HG02885 (cell line): ENCODE data around the gene XXYLT1.
A peak's percentile ranks its signal among the peaks of the same experiment; 100 is the strongest.
"Not testable (repeated sequence)": the region's sequence is repeated elsewhere in the genome, so short reads cannot be mapped to it uniquely, and the experiment has no call there.

Experiments used
- ATAC-seq: cut with Tn5 transposase; IDR thresholded peaks from one replicate; pipeline ENCODE4 v1.9.1; 2021; ENCODE audit warnings: mild to moderate bottlenecking; ENCODE audit not compliant: unreplicated experiment, poor library complexity

XXYLT1 gene

DNA sequence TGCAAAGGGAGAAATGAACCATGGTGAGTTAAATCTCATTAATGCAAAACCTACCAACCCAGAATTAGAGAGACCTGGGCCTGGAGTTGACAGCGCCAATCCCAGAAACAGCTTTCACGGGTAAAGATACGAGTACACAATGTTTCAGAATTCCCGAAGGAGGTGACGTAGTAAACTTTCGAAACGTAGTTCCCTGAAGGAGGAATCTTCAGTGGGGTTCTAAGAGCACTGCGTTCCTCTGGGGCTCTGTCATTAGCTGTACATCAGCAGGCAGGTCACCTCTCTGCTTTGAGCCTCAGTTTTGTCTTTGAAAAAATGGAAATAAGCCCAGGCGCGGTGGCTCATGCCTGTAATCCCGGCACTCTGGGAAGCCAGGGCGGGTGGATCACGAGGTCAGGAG is 152.3 kb downstream of the XXYLT1 start:
- ATAC-seq, result no peak

DNA sequence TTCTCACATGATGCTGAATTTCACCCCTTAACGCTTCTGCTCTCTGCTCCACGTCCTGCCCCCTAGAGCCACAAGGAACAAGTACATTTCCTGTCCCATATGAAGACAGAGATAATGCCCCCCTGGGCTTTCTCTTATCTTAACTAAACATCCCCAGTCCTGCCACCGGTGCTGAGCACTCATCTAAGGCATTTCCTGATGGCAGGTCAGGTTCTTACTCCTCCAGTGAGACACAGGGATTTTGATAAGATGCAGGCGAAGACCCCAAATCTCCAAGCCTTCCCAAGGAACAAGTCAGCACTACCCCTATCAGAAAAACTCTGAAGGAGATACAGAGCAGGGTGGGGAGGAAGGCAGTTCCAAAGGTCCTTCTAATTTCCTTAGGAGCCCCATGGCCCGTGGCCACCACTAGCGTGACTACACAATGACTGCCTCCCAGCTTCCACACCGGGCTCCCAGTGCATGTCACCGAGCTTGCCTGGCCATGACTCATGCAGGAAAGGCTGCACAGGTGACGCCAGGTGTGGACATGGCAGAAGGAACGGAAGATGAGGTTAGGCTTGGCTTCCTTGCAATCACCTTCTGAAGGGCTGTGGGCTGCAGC is 152.9 kb downstream of the XXYLT1 start:
- ATAC-seq, result no peak

DNA sequence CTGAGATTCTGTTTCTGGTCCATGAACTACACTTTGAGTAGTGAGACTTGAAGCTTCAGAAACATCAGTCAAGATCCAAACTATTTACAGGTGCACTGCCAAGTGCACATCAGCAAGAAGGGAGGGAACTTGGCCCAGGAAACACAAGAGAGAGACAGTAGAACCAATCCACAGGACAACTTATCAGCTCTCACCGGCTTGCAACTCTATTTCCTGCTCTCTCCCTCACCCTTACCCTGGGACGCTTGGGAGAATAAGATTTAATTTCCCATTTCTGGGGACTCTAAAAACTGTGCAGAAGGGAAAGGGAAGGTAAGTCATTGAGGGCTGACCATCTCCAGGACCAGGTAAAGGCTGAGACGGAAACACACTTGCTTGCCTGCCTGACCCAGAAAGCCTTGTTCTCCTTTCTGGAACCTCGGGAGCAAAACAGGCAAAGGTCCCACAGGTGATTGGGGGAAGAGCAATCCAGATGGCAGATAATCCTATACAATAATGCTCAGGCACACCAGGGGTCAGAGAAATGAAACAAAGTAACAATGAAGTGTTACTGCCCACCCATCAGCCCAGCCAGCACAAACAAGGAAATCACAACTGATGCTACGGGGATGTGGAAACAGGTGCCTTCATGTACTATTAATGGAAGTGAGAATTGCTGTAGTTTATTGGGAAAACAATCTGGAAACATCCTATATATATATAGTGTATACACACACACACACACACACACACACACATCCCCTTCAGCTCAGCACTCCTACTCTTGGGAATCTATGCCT is 154.4 kb downstream of the XXYLT1 start:
- no peak for ATAC-seq

DNA sequence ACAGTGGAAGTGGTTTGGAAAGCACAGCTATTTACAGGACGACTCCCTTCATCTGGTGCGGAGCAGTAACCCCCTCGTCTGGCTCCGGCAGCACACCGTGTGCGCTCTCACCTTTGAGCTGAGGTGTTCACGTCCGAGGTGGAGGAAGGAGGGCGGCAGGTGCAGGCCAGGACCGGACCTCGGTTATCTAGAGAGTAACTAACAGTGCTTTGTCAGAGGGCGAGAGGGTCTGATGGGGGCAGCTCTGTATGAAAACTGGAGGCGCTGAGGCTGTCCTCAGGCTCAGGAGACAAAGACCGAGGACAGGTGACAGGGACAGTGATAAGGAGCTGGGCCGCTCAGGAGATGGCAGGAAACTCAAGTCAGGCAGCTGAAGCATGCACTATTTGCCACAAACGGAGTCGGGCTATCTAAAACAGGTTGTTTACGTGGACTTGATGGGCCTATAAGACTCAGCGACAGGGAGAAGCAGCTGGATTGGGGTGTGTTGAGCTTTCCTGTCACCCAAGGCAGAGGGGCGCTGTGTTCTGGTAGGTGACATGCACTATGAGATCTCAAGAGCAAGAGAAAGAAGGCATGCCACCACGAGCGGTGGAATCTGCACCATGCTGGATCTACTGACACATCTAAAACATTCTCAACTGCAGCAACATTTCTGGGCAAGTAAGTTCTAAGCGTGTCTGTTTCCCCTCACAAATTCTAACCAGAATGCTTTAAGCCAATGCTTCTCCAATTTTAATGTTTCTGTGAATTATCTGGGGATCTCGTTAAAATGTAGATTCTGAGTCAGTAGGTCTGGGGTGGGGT is 155.2 kb downstream of the XXYLT1 start:
- no peak for ATAC-seq

DNA sequence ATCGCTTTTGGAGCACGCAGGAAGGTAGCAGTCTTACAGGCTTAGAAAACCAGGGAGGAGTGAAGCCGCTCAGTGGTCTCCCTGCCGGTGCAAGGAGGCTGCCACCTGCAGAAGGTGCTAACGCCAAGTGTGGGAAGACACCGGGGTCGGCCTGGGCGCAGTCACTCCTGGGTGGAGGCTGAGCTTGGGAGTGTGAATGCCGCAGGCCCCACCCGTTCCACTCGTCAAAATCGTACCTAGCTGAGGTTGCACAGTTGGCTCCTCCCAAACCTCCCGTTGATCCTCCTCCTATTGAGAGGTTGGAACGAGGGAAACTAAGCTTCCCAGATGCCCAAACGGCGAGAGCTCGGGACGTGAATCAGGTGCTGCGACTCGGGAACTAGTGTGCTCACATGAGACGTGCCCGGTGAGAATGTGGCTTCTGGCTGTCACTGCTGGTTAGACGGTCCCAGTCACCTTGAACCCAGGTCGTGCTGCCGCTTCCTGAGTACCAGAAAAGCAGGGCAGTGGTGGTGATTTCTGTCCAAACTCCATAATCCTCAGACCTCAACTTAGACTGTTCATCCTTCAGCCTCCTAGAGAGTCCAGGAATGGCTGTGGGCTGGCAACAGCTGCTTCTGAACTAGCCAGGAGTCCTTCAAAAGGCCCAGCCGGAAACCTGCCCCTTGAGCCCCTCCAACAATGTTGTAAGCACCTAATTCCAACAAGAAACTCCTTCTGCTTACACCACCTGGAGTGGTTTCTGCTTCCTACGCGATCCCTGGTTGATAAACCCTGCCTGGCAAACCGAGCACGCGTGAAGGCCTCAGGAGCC is 156.0 kb downstream of the XXYLT1 start:
- ATAC-seq, result no peak

DNA sequence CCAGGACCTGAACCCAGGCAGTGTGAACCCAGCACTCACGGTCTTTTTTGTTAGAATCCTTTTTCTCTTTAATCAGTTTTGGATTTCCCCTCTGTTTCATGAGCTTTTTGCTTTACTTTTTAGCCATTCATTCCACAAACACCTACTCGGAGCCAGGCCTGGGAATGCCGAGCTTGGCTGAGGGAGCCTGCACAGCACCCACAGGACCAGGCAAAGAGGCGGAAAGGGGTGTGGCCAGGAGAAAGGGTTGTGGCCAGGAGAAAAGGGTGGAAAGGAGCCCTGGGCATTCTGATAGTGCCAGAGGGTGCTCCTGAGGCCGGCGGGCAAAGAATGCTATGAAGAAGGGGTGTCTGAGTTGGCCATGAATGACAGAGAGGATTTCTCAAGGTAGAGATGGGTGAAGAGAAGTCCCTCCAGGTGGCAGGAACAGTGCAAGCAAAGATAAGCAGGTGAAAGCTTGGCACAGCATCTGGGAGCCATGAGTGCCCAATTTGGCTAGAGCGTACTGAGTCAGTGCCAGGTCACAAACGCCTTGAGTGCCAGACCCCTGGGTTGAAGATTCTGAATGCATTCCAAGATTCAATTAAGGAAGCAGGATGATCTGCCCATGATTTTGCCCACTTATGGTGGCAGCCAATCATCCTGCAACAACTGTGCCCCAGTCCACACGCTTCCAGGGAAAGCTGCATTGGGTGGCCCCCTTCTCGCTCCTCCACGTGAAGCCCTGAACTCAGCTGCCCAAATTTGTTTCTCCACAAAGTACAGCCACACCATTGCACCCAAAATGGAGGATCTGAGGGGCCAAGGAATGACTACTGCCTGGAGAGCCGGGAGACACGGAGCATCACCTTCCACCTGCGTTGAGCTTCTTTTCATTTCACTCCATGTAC is 157.2 kb downstream of the XXYLT1 start:
- no peak for ATAC-seq

DNA sequence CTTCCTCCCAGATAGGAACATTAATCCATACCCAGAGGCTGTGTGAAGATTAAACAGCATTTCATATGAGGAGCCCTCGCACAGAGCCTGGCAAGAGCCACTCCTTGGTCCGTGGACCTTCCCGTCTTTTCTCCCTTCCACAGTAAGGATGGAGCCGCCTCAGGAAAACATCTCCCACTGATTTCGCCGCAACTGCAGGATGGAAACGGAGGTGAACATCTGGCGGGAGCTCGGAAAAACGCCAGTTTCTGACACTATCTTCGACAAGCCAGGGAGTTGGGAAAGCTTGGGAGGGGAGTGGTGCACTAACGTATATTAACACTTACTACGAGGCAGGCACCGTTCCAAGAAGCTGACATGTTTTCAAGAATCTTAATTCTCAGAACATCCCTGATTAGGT is 157.9 kb downstream of the XXYLT1 start:
- ATAC-seq, result no peak

DNA sequence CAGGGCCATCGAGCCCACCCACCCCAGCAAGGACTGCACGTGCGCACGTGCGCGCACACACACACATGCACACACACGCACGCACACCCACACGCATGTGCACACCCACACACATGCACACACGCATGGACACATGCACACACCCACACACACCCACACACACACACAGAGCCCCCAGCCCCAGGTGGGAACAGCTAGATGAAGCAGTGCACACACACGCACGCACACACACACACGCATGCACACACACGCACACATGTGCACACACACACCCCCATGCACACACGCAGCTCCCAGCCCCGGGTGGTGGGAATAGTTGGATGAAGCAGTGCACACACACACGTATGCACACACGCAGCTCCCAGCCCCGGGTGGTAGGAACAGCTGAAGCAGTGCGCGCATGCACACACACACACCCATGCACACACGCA is 158.6 kb downstream of the XXYLT1 start:
- no peak for ATAC-seq

DNA sequence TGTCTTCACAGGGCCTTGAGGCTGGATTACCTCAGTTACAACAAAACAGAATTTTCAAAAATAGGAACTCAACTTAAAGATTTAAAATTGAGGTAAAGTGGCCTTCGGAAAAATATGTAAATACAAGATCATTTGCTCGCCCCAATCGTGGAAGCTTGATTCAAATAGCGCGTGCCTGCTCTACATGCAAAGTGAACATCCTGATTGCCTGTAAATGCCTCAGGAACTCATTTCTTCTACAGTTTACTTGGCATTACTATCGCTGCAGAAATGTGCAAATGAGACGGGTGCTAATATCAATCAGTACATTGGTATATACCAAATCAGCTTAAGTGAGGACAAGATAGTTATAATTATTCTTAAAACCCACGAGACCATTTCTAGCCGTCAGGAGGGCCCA is 159.2 kb downstream of the XXYLT1 start:
- ATAC-seq, result no peak

DNA sequence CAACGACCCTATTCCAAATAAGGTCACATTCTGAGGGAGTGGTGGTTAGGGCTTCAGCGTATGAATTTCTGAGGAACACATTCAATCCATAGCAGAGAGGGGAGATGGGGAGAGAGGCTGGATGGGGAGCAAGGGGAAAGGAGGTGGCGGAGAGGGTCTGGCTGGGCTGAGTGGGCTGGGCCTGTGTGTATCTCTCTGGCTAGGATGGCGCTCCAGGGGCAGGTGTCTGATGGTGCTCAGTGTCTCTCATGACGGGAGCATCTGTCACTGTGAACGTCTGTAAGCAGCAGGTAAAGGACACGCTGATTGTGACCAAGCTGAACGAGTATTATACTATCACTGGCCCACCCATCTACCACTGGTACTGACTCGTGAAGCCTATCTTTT is 159.6 kb downstream of the XXYLT1 start:
- no peak for ATAC-seq

DNA sequence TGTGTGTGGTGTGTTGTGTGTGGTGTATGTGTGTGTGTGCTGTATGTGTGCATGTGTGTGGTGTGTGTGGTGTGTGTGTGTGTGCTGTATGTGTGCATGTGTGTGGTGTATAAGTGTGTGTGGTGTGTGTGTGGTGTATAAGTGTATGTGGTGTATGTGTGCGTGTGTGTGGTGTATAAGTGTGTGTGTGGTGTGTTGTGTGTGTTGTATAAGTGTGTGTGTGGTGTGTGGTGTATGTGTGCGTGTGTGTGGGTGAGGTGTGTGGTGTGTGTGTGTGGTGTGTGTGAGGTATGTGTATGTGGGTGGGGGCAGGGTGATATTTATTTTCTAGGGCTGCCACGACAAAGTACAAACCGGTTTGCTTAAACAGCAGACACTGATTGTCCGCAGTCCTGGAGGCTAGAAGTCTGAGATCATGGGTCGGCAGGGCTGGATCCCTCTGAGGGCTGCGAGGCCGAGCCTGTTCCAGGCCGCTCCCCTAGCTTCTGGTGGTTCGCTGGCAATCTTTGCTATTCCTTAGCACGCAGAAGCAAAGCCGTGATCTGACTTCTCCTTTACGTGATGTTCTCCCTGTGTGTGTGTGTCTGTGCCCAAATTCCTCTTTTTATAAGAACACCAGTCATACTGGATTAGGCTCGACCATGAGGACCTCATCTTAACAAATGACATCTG is 160.2 kb downstream of the XXYLT1 start:
- ATAC-seq, result no peak

DNA sequence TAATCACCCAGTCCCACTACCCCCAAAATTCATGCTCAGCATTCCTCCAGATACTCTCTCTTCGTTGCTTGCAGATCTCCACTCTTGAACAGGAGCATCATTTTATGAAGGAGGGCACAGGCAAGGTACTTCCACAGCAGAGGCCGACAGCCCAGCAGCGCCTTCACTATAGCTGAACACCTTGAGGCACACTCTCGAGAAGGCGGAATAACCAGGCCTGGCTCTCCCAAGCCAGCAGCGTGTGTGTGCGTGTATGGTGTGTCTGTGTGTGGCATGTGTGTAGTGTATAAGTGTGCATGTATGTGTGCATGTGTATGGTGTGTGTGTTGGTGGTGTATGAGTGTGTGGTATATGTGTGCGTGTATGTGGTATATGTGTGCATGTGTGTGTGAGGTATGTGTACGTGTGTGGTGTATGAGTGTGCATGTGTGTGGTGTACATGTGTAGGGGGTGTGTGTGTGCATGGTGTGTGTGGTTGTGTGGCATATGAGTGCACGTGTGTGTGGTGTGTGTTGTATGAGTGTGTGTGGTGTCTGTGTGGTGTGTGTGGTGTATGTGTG is 161.8 kb downstream of the XXYLT1 start:
- no peak for ATAC-seq

DNA sequence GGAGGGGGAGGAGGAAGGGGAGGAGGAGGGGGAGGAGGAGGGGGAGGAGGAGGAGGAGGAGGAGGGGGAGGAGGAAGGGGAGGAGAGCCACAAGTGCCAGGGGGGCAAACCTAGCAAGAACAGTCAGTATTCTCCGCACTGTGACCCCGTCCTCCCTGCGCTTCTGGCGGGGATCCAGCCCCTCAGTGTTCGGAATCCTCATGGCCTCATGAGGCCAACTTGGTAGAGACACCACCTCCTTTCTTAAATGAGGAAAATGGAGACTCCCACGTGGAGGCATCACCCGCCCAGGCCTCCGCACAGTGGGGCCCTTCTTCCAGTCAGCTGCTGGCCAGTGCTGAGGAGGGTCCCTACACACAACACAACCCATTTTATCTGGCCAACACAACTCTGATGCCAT is 163.4 kb downstream of the XXYLT1 start:
- ATAC-seq, result no peak

DNA sequence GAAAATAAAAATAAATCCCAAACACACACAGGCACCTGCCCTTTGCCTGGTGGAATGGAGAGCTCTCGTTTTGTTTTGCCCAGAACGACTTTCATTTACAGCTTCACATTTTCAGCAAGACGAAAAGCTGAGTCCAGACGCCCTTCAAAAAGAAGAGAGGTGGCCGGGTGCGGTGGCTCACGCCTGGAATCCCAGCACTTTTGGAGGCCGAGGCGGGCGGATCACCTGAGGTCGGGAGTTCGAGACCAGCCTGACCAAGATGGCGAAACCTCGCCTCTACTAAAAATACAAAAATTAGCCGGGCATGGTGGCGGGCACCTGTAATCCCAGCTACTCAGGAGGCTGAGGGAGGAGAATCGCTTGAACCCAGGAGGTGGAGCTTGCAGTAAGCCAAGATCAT is 163.9 kb downstream of the XXYLT1 start:
- ATAC-seq, result not testable (repeated sequence)

DNA sequence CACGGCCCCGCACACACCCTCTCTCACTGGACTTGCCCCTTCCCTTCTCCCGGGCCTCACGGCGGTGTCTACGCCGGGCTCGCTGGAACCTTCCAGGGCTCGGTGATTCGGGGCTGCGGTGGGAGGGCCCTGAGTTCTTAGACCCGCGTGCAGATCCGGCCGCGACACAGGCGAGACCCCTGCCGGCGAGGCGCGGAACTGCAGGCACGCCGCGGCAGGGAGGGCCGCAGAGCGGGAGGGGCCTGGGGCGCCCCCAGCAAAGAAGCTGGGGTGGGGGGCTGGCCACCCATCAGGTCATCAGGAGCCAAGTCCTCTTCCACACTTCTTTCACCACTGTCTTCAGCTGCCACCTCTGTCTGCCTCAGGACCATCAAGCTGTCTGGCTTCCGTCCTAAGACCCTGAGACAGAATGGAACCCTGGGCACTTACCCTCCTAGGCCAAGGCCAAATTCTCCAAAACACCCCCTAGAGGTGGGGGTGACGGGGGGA is 164.5 kb downstream of the XXYLT1 start:
- peak; percentile 68 for ATAC-seq

DNA sequence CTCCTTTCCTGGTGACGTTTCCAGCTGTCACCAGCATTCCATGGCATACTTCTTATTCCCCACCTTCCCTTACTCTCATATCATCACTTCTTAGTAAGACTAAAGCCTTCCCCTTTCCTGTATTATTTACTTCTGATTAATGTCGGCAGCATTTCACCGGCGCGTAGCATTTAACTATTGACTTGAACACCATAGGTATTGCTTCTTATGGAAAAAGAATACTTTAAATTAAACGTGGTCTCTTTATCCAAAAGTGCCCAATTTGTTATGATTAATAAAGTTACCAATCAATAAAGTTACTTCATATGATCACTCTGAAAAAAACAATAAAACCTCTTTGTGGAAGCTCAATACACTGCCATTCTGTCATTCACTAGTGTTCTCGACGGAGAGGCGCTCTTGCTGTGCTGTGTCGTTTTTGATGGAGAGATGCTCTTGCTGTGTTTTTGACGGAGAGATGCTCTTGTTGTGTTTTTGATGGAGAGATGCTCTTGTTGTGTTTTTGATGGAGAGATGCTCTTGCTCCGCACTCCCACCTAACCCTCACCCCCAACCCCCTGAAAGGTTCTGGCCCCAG is 165.0 kb downstream of the XXYLT1 start:
- no peak for ATAC-seq

DNA sequence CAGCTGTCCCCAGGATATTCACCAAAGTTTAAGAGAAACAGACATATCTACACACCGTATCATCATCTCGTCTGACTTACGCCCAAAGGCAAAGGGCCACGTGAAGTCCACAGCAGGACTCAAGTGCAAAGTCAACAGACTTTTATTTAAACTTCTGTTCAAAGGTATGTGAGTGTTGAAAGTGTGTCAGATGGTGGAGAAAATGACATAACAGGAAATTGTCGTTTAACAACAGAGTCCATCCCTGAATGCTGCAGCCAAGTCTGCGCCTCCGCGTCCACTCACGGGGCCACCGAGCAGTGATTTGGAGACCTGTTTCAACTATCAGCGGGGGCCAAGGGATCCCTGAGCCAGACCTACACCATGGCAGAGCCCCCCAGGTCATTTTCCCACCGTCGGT is 165.6 kb downstream of the XXYLT1 start:
- no peak for ATAC-seq

DNA sequence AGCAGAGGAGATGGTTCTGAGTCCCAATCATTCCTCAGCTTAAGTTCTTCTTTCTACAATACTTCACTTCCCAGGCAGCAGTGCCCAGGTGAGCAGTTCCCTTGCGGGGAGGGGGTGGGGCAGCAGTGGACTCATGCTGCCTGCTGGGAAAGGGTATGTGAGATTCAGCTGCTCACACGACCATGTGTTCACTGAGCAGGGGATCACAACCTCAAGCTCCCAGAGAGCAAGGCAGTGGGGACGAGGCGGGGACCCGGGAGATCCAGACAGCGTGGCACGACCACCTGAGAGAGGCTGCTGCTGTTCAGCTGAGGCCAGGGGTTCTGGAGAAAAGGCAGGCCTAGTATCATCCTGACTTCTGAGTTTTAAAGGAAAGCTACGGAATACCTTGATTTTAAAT is 166.6 kb downstream of the XXYLT1 start:
- no peak for ATAC-seq
